Measurements from ENCODE around the gene MYL12A. TPM values are rescaled to one million over a fixed set of nuclear protein-coding genes. Genes with fewer than 3 reads are reported as not detected.
"Not testable (repeated sequence)": the region's sequence is repeated elsewhere in the genome, so short reads cannot be mapped to it uniquely, and the experiment has no call there.

MYL12A gene
- total and polyA plus RNA-seq, 2 experiments from 2014 or later: 789 to 1,649 TPM

DNA sequence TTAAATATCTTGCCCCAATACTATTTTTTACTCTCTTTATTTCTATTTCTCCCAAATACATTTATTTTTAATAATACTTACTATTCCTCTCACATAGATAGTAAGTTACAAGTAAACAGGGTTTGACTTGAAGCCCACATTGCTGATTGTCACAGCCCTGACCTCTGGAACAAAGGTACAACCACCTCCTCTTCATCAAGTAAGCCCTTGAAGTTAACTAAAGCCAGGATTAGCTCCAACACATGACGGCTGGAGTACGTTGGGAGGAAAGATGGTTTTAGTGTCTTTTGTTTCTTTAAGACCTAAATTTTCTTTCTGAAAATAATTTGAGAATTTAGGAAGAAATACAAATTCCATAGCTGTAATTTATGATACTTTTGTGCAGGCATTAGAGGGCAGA, 28.8 kb upstream of the MYL12A start:
- no peaks in the 10 kb centered on the region for H3K27me3 ChIP-seq (replicated peaks; ENCODE audit: insufficient read depth)
- no peak for TF ChIP-seq EZH2 (IDR thresholded peaks at IDR 0.05; ENCODE audit: insufficient read depth, poor library complexity, severe bottlenecking)
- no peak for TF ChIP-seq EZH2phosphoT487 (IDR thresholded peaks at IDR 0.05; ENCODE audit: insufficient read depth, low read depth)
- H3K9ac ChIP-seq: no peak overlapping the region
- no peaks in the 10 kb centered on the region for H3K79me2 ChIP-seq (ENCODE audit: insufficient read depth)
- 95 to 96% methylated on average over 2 of the region's 2 CpGs for WGBS, 2 experiments (ENCODE audit: low coverage in 1 of 2, low lambda C conversion rate in 2 of 2, missing lambda C conversion rate in 2 of 2)
- in situ Hi-C loops (cut with MboI): no loop called here
- no peaks in the 10 kb centered on the region for H3K36me3 ChIP-seq (ENCODE audit: low read depth)
- no peak overlapping the region for H3K4me3 ChIP-seq
- no peak for DNase-seq
- H4K20me1 ChIP-seq (ENCODE audit: insufficient read depth): no peaks in the 10 kb centered on the region
- H3K9me3 ChIP-seq (ENCODE audit: low read depth): no peaks in the 10 kb centered on the region
- H3K4me1 ChIP-seq (ENCODE audit: insufficient read depth): no peaks in the 10 kb centered on the region
- no peaks in the 10 kb centered on the region for H3F3A ChIP-seq (ENCODE audit: insufficient read depth)
- H3K9me2 ChIP-seq (ENCODE audit: insufficient read depth): no peaks in the 10 kb centered on the region
- no peak overlapping the region for H3K27ac ChIP-seq
- no peak overlapping the region for H2AFZ ChIP-seq
- no peak overlapping the region for H3K4me2 ChIP-seq (ENCODE audit: unreplicated experiment)

GRCh38 chr18:3219241-3219630, 28.4 kb upstream of the MYL12A start:
- H4K20me1 ChIP-seq (ENCODE audit: insufficient read depth): no peaks in the 10 kb centered on the region
- no peak overlapping the region for H3K27ac ChIP-seq
- no peaks in the 10 kb centered on the region for H3K4me1 ChIP-seq (ENCODE audit: insufficient read depth)
- DNase-seq: no peak
- no peaks in the 10 kb centered on the region for H3K9me3 ChIP-seq (ENCODE audit: low read depth)
- no peak overlapping the region; the same call in 1 of the 2 replicates for H2AFZ ChIP-seq
- H3K9me2 ChIP-seq (ENCODE audit: insufficient read depth): no peaks in the 10 kb centered on the region
- no peaks in the 10 kb centered on the region for H3F3A ChIP-seq (ENCODE audit: insufficient read depth)
- no peaks in the 10 kb centered on the region for H3K27me3 ChIP-seq (replicated peaks; ENCODE audit: insufficient read depth)
- H3K36me3 ChIP-seq (ENCODE audit: low read depth): no peaks in the 10 kb centered on the region
- 74 to 80% methylated on average over 8 of the region's 8 CpGs for WGBS, 2 experiments (ENCODE audit: low coverage in 1 of 2, low lambda C conversion rate in 2 of 2, missing lambda C conversion rate in 2 of 2)
- no peak overlapping the region for H3K9ac ChIP-seq
- H3K79me2 ChIP-seq (ENCODE audit: insufficient read depth): no peaks in the 10 kb centered on the region
- in situ Hi-C loops (cut with MboI): no loop called here
- TF ChIP-seq EZH2phosphoT487 (IDR thresholded peaks at IDR 0.05; ENCODE audit: insufficient read depth, low read depth) (no peak), EZH2 (IDR thresholded peaks at IDR 0.05; ENCODE audit: insufficient read depth, poor library complexity, severe bottlenecking) (no peak)
- H3K4me3 ChIP-seq: no peak overlapping the region
- no peak overlapping the region for H3K4me2 ChIP-seq (ENCODE audit: unreplicated experiment)

DNA sequence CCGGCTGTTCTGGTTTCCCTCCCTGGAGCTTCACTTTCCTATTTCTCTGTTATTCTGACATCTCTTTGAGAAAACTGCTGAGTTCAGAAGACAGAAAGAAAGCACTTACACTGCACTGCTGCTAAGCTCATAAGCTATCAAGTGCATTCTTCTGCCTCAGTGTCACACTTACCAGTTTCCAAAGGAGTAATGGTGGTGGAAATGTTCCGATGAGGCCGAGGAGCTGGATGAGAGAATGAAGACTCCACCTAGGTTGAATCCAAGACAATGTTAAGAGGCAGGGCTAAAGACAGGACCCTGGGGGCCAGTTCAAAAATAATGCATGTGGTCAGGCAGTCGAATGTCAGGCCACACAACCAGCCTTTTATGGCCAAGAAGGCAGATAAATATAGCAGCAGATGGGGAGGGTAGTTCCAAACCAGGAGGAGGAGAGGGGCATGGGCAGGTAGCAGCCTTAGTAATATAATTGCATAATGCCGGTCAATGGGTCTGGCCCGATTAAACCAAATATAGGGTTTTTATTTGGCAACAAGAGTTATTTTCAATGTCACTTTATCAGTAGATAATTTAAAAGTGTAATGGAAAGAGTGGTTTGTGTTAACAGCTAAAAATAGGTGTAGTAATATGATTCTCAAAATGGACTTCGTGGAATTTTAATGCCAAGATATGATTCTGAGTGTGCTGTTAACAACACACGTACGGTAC, 27.8 kb upstream of the MYL12A start, which contains the start of gene MYOM1:
MYOM1 (minus strand) TSS at position 338 of the 705 bp plus-strand sequence. CDS start 4,745 bp downstream, outside the sequence.
- Histone ChIP-seq H3K9me3 (ENCODE audit: low read depth) (no peaks in the 10 kb centered on the region), H3K36me3 (ENCODE audit: low read depth) (no peaks in the 10 kb centered on the region), H3K27ac (no peak within 1 kb of the TSS), H3K4me2 (ENCODE audit: unreplicated experiment) (no peak within 1 kb of the TSS), H3F3A (ENCODE audit: insufficient read depth) (no peaks in the 10 kb centered on the region), H2AFZ (no peak within 1 kb of the TSS; the same call in 1 of the 2 replicates), H3K4me1 (ENCODE audit: insufficient read depth) (no peaks in the 10 kb centered on the region), H3K79me2 (ENCODE audit: insufficient read depth) (no peaks in the 10 kb centered on the region), H3K9ac (no peak within 1 kb of the TSS), H3K27me3 (replicated peaks; ENCODE audit: insufficient read depth) (no peaks in the 10 kb centered on the region), H3K9me2 (ENCODE audit: insufficient read depth) (no peaks in the 10 kb centered on the region), H3K4me3 (no peak within 1 kb of the TSS), H4K20me1 (ENCODE audit: insufficient read depth) (no peaks in the 10 kb centered on the region)
- in situ Hi-C loops (cut with MboI): no loop called here
- 75 to 78% methylated on average over 9 of the region's 9 CpGs for WGBS, 2 experiments (ENCODE audit: low coverage in 1 of 2, low lambda C conversion rate in 2 of 2, missing lambda C conversion rate in 2 of 2)
- DNase-seq: no peak
- TF ChIP-seq EZH2phosphoT487 (IDR thresholded peaks at IDR 0.05; ENCODE audit: insufficient read depth, low read depth): no peak
- TF ChIP-seq EZH2 (IDR thresholded peaks at IDR 0.05; ENCODE audit: insufficient read depth, poor library complexity, severe bottlenecking): no peak

DNA sequence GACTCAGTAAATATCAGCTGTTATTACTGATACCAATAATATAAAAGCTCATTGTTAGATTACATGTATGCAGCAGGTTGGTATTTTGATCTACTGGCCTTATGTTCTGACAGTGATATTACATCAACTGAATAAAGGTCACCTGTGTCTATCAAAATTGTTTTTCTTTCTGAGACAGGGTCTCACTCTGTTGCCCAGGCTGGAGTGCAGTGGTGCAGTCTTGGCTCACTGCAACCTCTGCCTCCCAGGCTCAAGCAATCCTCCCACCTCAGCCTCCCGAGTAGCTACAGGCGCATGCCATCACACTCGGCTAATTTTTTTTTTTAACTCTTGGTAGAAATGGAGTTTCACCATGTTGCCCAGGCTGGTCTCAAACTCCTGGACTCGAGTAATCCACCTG, 26.7 kb upstream of the MYL12A start:
- in situ Hi-C loops (cut with MboI); H2AFZ ChIP-seq; H3K27me3 ChIP-seq (replicated peaks; ENCODE audit: insufficient read depth); H3F3A ChIP-seq (ENCODE audit: insufficient read depth); H4K20me1 ChIP-seq (ENCODE audit: insufficient read depth); H3K9me2 ChIP-seq (ENCODE audit: insufficient read depth); H3K79me2 ChIP-seq (ENCODE audit: insufficient read depth); H3K4me2 ChIP-seq (ENCODE audit: unreplicated experiment); H3K4me3 ChIP-seq; DNase-seq; H3K36me3 ChIP-seq (ENCODE audit: low read depth); H3K9me3 ChIP-seq (ENCODE audit: low read depth); H3K27ac ChIP-seq; H3K9ac ChIP-seq; H3K4me1 ChIP-seq (ENCODE audit: insufficient read depth): not testable (repeated sequence)
- WGBS, 2 experiments (ENCODE audit: low coverage in 1 of 2, low lambda C conversion rate in 2 of 2, missing lambda C conversion rate in 2 of 2): 77 to 82% methylated on average over 4 of the region's 4 CpGs

Data from GM23248 (cell line).